ENCODE data around the gene ASB15.
"Not testable (repeated sequence)": the region's sequence is repeated elsewhere in the genome, so short reads cannot be mapped to it uniquely, and the experiment has no call there.

- not testable (repeated sequence) for TF ChIP-seq ZBTB1 (tag by site-specific recombination; IDR thresholded peaks at IDR 0.05); ZBTB17 (tag by site-specific recombination; IDR thresholded peaks at IDR 0.05); WT1 (tag by site-specific recombination; IDR thresholded peaks at IDR 0.05); CTCF (tag by site-specific recombination; IDR thresholded peaks at IDR 0.05); HIC1 (tag by site-specific recombination; IDR thresholded peaks at IDR 0.05); ZNF701 (tag by site-specific recombination; IDR thresholded peaks at IDR 0.05); HOXA7 (CRISPR knock-in tag; IDR thresholded peaks at IDR 0.05; ENCODE audit: borderline replicate concordance); ZNF423 (tag by site-specific recombination; IDR thresholded peaks at IDR 0.05); ZSCAN4 (tag by site-specific recombination; IDR thresholded peaks at IDR 0.05); ZNF10 (tag by site-specific recombination; IDR thresholded peaks at IDR 0.05)
Observed at GRCh38 chr7:123552134-123552533, 49.5 kb upstream of the ASB15 start.

All from HEK293 (cell line).